ENCODE results near the gene ZNF831. TPM values are rescaled to one million over a fixed set of nuclear protein-coding genes. Genes with fewer than 3 reads are reported as not detected.

Gene ZNF831
- total RNA-seq, 1 donor, result 19.8 TPM

DNA sequence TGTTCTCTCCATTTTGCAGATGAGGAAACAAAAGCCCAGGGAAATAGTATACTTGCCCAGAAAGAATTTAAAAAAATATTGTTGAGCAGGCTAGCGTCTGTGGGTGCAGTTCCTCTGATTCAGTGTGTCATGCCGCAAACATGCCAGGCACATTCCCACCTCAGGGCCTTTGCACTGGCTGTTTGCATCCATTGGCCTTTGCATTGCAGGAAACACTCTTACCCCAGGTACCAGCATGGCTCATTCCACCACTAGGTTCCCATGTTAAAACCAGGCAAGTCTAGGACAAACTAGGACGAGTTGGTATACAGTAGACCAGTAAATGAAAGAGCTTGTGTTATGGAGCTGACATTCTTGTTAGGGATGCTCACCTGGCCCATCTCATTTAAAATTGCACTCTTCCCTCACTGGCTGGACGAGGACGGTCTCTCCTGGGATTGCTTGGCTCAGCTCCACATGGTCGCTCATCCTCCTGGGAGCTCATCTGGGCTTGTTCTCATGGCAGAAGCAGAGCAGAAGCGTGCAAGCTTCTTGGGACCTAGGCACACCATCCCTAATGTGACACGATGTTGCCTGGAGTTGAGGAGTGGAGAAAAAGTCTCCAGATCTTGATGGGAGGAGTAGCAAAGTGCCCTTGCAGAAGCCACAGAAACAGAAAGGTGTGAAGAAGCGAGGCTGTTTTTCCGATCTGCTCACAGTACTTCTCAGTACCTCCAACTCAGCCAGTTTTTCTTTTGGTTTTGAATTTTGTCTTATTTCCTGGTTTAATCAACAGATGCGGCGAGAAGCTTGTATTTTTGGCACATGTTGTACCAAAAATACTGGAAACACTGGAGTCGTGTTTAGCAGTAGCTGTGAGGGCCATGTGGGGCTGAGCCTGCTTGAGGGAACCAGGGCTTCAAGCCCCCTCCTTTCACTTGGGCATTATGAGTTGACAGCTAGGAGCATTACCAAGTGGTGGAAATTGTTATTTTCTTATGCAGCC is 13.9 kb downstream of the ZNF831 start:
- no peaks in the 10 kb centered on the region for H3K9me3 ChIP-seq (ENCODE audit: low read depth, low read length)
- no peaks in the 10 kb centered on the region for H3K27me3 ChIP-seq (ENCODE audit: insufficient read depth, low read length)
- peaks cover 36% of the 10 kb centered on the region for H3K4me1 ChIP-seq (ENCODE audit: insufficient read depth, low read length)
- no peak overlapping the region for H3K4me3 ChIP-seq (ENCODE audit: low read length)

GRCh38 chr20:59178983-59179595 is 15.5 kb downstream of the ZNF831 start:
- Histone ChIP-seq H3K4me3 (ENCODE audit: low read length) (no peak overlapping the region), H3K9me3 (ENCODE audit: low read depth, low read length) (no peaks in the 10 kb centered on the region), H3K4me1 (ENCODE audit: insufficient read depth, low read length) (peaks cover 43% of the 10 kb centered on the region), H3K27me3 (ENCODE audit: insufficient read depth, low read length) (no peaks in the 10 kb centered on the region)

DNA sequence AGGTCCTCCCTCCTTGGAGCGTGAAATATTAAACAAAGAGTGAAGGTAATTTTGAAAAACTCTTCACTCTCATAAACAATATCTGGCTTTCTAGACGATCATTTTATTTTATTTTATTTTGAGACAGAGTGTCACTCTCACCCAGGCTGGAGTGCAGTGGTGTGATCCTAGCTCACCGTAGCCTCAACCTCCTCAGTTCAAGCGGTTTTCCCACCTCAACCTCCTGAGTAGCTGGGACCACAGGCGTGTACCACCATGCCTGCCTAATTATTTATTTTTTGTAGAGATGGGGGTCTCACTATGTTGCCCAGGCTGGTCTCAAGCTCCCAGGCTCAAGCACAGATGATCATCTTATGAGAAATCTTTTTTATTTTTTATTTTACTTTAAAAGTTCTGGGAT is 16.4 kb downstream of the ZNF831 start:
- Histone ChIP-seq H3K27me3 (ENCODE audit: insufficient read depth, low read length) (no peaks in the 10 kb centered on the region), H3K4me1 (ENCODE audit: insufficient read depth, low read length) (peaks cover 49% of the 10 kb centered on the region), H3K4me3 (ENCODE audit: low read length) (no peak overlapping the region), H3K9me3 (ENCODE audit: low read depth, low read length) (no peaks in the 10 kb centered on the region)

- Histone ChIP-seq H3K27me3 (ENCODE audit: insufficient read depth, low read length) (no peaks in the 10 kb centered on the region), H3K4me3 (ENCODE audit: low read length) (no peak overlapping the region), H3K9me3 (ENCODE audit: low read depth, low read length) (no peaks in the 10 kb centered on the region), H3K4me1 (ENCODE audit: insufficient read depth, low read length) (peaks cover 39% of the 10 kb centered on the region)
Measured at GRCh38 chr20:59181936-59182335, 18.3 kb downstream of the ZNF831 start.

DNA sequence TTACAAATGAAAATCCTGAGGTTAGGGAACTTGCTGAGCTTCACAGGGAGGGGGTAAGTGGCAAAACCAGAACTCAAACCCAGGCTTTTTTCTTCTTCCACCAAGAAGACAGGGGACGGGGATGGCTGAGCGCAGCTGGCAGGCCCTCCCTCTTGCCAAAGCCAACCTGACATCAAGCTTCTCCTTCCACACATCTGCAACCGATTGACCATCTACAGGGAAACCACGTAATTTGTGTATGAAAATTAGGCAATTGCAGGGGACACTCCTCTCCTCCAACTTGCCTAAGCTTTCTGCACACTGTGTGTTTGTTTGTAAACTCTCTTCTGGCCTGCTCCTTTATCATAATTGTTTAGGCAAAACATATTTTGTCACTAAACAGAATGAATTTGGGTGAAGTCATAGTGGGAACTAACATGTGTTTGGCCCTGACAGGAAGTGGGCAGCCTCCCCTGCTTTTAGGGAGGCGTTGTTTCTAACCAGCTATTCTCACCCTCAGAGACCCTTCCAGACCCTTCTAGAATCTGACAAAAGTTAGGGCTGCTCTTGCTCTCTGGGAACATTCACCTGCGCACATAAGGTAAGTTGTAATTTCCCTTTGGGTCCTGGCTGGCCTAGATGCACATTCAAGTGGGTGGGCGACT is 18.9 kb downstream of the ZNF831 start:
- H3K9me3 ChIP-seq (ENCODE audit: low read depth, low read length), result no peaks in the 10 kb centered on the region
- peaks cover 33% of the 10 kb centered on the region for H3K4me1 ChIP-seq (ENCODE audit: insufficient read depth, low read length)
- no peak overlapping the region for H3K4me3 ChIP-seq (ENCODE audit: low read length)
- H3K27me3 ChIP-seq (ENCODE audit: insufficient read depth, low read length), result no peaks in the 10 kb centered on the region

- peaks cover 28% of the 10 kb centered on the region for H3K4me1 ChIP-seq (ENCODE audit: insufficient read depth, low read length)
- no peak overlapping the region for H3K4me3 ChIP-seq (ENCODE audit: low read length)
- no peaks in the 10 kb centered on the region for H3K27me3 ChIP-seq (ENCODE audit: insufficient read depth, low read length)
Measured at GRCh38 chr20:59183751-59184150, 20.1 kb downstream of the ZNF831 start.

GRCh38 chr20:59184880-59185447 is 21.3 kb downstream of the ZNF831 start:
- Histone ChIP-seq H3K4me1 (ENCODE audit: insufficient read depth, low read length) (peaks cover 21% of the 10 kb centered on the region), H3K9me3 (ENCODE audit: low read depth, low read length) (no peaks in the 10 kb centered on the region), H3K27me3 (ENCODE audit: insufficient read depth, low read length) (no peaks in the 10 kb centered on the region)

More at GRCh38 chr20:59183751-59184150, 20.1 kb downstream of the ZNF831 start:
- H3K9me3 ChIP-seq (ENCODE audit: low read depth, low read length), result no peaks in the 10 kb centered on the region

DNA sequence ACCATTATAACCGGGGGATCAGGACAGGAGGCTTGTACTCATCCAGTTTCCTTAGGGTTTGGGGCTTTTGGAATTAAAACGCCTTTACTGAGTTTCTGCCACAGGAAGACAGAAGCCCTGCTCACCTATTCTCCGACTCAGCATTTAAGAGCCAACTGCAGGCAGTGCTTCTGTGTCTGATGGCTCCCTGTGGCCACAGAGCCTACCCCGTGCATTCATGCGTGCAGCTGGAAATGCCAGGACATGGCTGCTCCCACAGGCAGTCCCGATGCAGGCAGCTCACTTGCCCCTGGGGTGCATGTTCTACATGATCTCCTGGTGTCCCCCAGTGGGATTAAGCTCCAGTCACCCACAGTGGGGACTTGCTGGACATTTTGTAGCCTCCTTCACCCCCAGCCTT is 22.2 kb downstream of the ZNF831 start:
- H3K9me3 ChIP-seq (ENCODE audit: low read depth, low read length), result no peaks in the 10 kb centered on the region
- peaks cover 21% of the 10 kb centered on the region for H3K4me1 ChIP-seq (ENCODE audit: insufficient read depth, low read length)
- no peaks in the 10 kb centered on the region for H3K27me3 ChIP-seq (ENCODE audit: insufficient read depth, low read length)
- H3K4me3 ChIP-seq (ENCODE audit: low read length), result no peak overlapping the region

More at GRCh38 chr20:59184880-59185447, 21.3 kb downstream of the ZNF831 start:
- no peak overlapping the region for H3K4me3 ChIP-seq (ENCODE audit: low read length)

DNA sequence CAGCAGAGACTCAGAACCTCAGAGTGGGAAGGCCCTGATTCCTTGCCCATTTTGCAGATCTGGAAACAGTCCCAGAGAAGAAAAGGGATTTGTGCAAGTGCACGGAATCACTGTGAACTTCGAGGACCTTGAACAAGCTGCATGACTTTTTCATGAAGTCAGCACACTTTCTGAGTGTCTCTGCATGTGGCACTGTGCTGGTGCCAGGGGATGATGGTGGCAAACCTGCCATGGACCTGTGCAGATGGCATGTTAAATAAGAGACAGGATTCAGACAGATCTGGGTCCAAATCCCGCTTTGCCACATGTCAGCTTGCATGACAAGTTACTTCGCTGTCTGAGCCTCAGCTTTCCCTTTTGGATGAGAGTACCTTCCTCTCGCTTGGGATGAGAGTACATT is 26.8 kb downstream of the ZNF831 start:
- Histone ChIP-seq H3K27me3 (ENCODE audit: insufficient read depth, low read length) (no peaks in the 10 kb centered on the region), H3K4me1 (ENCODE audit: insufficient read depth, low read length) (no peaks in the 10 kb centered on the region), H3K4me3 (ENCODE audit: low read length) (no peak overlapping the region), H3K9me3 (ENCODE audit: low read depth, low read length) (no peaks in the 10 kb centered on the region)

GRCh38 chr20:59191036-59191755 is 27.6 kb downstream of the ZNF831 start:
- Histone ChIP-seq H3K9me3 (ENCODE audit: low read depth, low read length) (no peaks in the 10 kb centered on the region), H3K27me3 (ENCODE audit: insufficient read depth, low read length) (no peaks in the 10 kb centered on the region), H3K4me1 (ENCODE audit: insufficient read depth, low read length) (no peaks in the 10 kb centered on the region), H3K4me3 (ENCODE audit: low read length) (no peak overlapping the region)

- Histone ChIP-seq H3K9me3 (ENCODE audit: low read depth, low read length) (no peaks in the 10 kb centered on the region), H3K4me3 (ENCODE audit: low read length) (no peak overlapping the region), H3K27me3 (ENCODE audit: insufficient read depth, low read length) (no peaks in the 10 kb centered on the region)
Measured at GRCh38 chr20:59191756-59192532, 28.3 kb downstream of the ZNF831 start.

DNA sequence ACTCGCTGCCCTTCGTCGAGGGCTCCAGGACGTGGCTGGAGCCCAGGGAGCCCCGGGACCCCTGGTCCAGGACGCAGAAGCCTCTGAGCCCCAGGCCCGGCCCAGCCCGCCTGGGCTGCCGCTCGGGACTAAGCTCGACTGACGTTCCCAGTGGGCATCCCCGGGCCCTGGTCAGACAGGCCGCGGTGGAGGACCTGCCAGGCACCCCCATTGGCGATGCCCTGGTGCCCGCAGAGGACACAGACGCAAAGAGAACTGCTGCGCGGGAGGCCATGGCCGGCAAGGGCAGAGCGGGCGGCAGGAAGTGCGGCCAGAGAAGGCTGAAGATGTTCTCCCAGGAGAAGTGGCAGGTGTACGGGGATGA is 28.9 kb downstream of the ZNF831 start:
- H3K9me3 ChIP-seq (ENCODE audit: low read depth, low read length), result no peaks in the 10 kb centered on the region
- no peaks in the 10 kb centered on the region for H3K27me3 ChIP-seq (ENCODE audit: insufficient read depth, low read length)
- H3K4me1 ChIP-seq (ENCODE audit: insufficient read depth, low read length), result no peaks in the 10 kb centered on the region
- H3K4me3 ChIP-seq (ENCODE audit: low read length), result no peak overlapping the region

More at GRCh38 chr20:59191756-59192532, 28.3 kb downstream of the ZNF831 start:
- H3K4me1 ChIP-seq (ENCODE audit: insufficient read depth, low read length), result no peaks in the 10 kb centered on the region

DNA sequence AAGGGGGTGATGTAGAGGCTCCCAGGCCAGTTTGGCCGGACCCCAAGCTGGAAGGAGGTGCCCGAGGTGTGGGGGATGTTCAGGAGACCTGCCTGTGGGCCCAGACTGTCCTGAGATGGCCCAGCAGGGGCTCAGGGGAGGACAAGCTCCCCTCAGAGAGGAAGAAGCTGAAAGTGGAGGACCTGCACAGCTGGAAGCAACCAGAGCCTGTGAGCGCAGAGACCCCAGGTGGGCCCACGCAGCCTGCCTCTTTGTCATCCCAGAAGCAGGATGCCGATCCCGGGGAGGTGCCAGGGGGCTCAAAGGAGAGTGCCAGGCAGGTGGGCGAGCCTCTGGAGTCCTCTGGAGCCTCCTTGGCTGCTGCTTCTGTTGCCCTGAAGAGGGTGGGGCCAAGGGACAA is 29.7 kb downstream of the ZNF831 start:
- H3K4me1 ChIP-seq (ENCODE audit: insufficient read depth, low read length), result no peaks in the 10 kb centered on the region
- H3K4me3 ChIP-seq (ENCODE audit: low read length), result no peak overlapping the region
- H3K27me3 ChIP-seq (ENCODE audit: insufficient read depth, low read length), result no peaks in the 10 kb centered on the region
- H3K9me3 ChIP-seq (ENCODE audit: low read depth, low read length), result no peaks in the 10 kb centered on the region
